Measurements from ENCODE around the gene NRXN3.

GRCh38 chr14:79656056-79656455, 1485.9 kb downstream of the NRXN3 start:
- TF ChIP-seq EP300 (conservative IDR thresholded peaks at IDR 0.05; ENCODE audit: poor library complexity, severe bottlenecking) (no peak), POLR2AphosphoS5 (IDR thresholded peaks at IDR 0.05) (no peak), CTCF (IDR thresholded peaks at IDR 0.05; ENCODE audit: poor library complexity, severe bottlenecking) (no peak), SMC3 (conservative IDR thresholded peaks at IDR 0.05; ENCODE audit: poor library complexity) (no peak)
